Dermis microvascular lymphatic vessel endothelial cell (primary cell): ENCODE measurements around the gene MRO. TPM values are rescaled to one million over a fixed set of nuclear protein-coding genes. Genes with fewer than 3 reads are reported as not detected.
"Not testable (repeated sequence)": the region's sequence is repeated elsewhere in the genome, so short reads cannot be mapped to it uniquely, and the experiment has no call there.

Source experiments
- DNase-seq, 2 donors: peaks; one replicate each; pipeline versions ENCODE4 v3.0.0 to v3.0.0-alpha.2; 2010; ENCODE audit warnings: low read depth in 2 of 2
- total RNA-seq: library from RNA; depleted of rRNA; stranded (reverse); fragments of >200 nt; gene quantifications from 2 replicates; pipeline ENCODE4 v1.2.1, GENCODE V29; 2014

The MRO gene
- total RNA-seq, 1 donor from 2014 or later: not detected

DNA sequence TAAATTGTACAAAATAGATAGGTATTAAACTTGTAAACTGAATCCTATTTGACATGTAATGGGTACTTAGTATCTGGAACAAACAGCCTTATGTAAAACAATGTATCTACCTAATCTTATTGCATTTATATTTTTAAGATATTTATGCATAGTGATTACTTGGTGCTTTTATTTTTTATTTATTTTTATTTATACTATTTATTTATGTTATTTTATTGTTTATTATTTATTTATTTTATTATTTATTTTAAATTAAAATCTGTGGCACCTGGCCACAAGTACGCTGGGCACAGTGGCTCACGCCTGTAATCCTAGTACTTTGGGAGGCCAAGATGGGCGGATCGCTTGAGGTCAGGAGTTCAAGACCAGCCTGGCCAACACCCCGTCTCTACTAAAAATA is 26.9 kb downstream of the MRO start:
- no peak for DNase-seq

- DNase-seq: no peak
Measured at GRCh38 chr18:50791599-50792438, 28.0 kb downstream of the MRO start.

DNA sequence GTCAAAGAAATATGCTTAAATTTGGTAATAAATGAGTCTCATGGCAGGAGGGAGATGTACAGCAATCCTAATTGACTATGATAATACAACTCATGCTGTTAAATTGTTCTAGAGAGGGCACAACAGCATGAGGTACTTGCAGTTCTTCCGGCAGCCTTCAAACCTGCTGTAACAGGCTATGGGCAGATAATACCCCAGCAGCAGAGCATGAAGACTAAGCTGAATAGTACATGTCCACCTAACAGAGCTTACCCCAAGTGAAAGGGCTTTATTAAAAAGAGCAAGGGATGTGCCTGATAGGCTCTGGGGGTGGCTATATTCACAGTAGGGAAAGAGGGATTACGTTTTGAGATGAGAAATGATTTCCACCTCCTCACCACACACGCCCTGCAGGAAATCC is 28.9 kb downstream of the MRO start:
- no peak for DNase-seq

DNA sequence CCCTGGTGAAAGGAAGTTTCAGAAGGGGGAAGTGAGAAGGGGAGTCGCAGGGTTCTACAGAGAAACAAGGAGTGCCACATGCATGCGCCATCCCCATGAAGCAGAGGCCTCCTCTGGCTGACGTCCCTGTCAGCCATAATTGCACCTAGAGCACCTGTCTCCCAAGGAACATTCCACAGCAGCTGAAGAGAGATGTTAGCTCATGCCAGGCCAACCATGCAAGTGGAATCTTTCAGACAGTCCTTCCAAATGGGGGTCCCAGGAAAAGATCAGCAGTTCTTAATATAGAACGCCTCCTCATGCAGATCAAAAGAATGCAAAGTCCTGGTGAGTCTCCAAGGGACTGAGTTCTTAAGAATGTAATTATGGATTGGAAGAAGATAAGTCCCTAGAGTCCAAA is 29.6 kb downstream of the MRO start:
- DNase-seq: no peak

DNA sequence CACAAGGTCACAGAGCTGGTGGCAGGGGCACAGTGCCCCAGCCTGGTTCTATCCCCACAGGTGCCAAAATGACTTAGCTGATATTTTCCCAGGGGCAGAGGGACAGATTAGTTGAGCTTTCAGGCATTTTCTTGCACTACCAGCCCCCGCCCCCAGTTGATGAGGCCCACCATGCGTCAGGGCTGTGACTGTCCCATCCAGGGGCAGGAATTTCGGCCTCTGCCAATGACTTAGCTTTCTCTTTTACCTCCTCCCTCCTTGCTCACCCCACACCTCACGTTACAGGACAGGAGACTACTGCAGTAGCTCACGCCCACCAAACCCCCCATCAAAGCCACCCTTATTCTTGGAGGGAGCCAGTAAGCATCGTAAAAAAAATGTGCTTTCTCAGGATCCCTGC is 31.5 kb downstream of the MRO start:
- no peak for DNase-seq

- no peak for DNase-seq
Measured at GRCh38 chr18:50786864-50787263, 33.0 kb downstream of the MRO start.

DNA sequence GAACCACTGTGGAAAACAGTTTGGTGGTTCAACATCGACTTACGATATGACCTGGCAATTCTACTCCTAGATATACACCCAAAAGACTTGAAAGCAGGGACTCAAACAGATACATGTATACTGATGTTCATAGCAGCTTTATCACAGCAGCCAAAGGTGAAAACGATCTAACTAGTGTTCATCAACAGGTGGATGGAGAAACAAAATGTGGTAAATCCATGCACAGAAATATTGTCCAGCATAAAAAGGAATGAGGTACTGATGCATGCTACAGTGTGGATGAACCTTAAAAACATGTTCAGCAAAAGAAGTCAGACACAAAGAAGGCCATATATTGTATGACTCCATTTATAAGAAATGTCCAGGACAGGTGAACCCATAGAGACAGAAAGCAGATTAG is 36.3 kb downstream of the MRO start:
- DNase-seq: no peak

- not testable (repeated sequence) for DNase-seq
Measured at GRCh38 chr18:50779021-50779420, 40.8 kb downstream of the MRO start.

GRCh38 chr18:50776383-50776782 is 43.4 kb downstream of the MRO start:
- no peak for DNase-seq

- DNase-seq: no peak
Measured at GRCh38 chr18:50775726-50776125, 44.1 kb downstream of the MRO start.

DNA sequence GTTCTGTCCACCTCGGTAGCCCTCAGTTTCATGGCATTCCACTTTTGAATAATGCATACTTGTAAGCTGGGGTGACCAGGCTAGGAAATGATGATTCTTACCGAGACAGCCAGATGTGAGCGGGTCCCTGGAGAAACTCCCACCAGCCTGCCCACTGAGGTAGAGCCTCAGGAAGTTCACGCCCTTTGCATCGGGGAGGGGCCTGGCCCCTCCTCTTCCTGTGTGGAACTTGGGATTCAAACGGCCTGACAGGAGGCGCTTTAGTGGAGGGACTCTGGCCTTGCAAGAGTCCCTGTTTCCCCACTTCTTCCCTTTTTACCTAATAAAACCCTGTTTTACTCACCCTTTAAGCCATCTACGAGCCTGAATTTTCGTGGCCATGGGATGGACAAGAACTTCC is 44.6 kb downstream of the MRO start:
- DNase-seq: no peak

DNA sequence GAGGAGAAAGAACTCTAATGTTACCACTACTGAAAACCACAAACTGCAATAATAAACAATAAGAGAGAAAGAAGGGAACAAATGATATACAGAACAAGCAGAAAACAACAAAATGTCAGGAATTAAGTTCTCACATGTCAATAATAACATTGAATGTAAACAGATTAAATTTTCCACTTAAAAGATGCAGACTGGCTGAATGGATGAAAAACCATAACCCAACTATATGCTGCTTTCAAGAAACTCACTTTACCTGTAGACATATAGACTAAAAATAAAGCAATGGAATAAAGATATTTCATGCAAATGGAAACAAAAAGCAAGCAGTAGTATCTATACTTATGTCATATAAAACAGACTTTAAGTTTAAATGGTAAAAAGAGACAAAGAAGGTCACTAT is 50.4 kb downstream of the MRO start:
- DNase-seq: no peak

GRCh38 chr18:50757358-50757757 is 62.5 kb downstream of the MRO start:
- no peak for DNase-seq

- DNase-seq: no peak
Measured at GRCh38 chr18:50754297-50754696, 65.5 kb downstream of the MRO start.

DNA sequence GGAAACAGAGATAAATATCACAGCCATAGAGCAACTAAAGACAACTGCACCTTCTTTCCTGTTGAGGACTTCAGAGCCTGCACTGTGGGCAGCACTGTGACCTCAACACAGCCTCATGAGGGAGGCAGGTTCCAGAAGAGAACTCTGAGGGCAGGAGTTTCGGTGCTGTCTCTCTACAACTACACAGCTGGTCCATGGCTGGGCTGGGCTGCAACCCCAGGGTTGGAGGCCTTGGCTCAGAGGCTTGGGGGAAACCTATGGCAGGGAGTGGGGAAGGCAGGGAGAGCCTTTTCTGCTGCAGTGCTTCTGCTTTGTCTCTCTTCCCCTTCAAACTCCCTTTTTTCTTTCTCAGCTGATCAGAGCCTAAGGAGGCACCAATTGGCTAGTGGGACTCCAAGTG is 66.5 kb downstream of the MRO start:
- no peak for DNase-seq

DNA sequence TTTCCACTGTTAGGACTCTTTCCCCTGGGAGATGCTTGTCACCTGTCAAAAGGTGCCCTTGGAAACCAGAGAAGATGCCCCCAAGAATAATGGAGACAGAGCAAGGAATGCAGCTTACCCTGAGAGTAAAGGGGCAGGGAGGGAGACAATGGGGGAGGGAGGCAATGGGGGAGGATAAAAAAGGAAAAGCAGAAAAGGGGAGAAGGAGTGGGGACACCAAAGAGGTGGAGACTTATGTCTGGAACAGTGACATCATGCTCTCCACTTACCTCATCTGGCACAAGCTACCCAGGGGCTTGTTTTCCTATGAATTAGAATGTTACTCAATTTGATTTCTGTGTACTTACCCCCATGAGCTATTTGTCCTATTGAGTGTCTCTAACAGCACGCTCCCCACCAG is 67.9 kb downstream of the MRO start:
- DNase-seq: no peak

DNA sequence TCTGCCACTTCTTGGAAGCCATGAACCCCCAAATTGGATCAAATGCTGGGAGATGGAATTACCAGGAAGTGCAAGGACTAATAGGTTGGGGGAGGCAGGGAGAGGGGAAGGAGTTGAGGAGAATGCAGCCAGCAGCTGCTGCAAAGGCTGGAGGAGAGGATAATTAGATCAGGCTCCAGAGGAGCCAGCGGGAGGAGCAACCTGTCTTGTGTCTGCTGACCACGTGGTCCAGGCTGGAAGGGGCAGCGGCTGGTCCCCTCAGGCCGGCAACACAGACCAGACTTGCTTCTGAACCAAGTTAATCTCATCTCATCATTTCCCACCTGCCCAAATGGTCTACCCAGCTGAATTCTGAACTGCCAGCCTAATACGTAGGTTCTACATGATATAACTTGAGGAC is 68.3 kb downstream of the MRO start:
- no peak for DNase-seq

GRCh38 chr18:50750546-50750945 is 69.3 kb downstream of the MRO start:
- no peak for DNase-seq

DNA sequence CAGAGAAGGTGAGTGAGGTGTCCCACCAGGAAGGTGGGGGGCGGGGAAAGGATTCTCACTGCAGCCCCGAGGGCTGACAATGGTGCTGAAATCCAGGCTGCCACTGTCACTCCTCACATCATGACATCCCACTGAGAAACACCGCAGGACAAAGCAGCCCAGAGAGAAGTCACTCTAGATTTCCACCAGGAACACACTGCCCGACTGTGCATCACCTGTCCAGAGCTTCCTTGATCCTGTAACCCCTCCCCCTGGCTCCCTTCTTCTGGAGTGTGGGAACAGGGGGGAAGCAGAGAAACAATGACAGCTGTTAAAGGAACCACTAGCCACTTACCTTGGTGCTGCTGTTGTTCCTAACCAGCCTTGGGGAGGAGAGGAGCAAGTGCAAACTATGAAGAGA is 69.9 kb downstream of the MRO start:
- DNase-seq: no peak

- DNase-seq: no peak
Measured at GRCh38 chr18:50749421-50749820, 70.4 kb downstream of the MRO start.

- no peak for DNase-seq
Measured at GRCh38 chr18:50748243-50749229, 71.3 kb downstream of the MRO start.

DNA sequence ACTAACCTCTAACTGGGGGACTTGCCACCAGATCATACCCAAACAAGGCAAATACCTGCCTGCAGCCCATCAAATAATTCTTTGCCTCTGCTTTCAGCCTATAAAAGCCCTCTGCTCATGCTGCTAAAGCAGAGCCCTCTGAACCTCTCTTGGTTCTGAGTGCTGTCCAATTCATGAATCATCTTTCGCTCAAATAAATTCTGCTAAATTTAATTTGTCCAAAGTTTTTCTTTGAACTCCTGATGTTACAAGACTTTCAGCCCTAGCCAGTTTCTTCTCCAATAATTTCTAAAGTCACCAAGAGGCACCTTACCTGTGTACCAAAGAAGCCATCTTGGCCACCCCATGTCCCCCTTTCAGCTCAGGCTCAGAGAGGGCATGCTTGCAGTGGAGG is 72.0 kb downstream of the MRO start:
- no peak for DNase-seq

DNA sequence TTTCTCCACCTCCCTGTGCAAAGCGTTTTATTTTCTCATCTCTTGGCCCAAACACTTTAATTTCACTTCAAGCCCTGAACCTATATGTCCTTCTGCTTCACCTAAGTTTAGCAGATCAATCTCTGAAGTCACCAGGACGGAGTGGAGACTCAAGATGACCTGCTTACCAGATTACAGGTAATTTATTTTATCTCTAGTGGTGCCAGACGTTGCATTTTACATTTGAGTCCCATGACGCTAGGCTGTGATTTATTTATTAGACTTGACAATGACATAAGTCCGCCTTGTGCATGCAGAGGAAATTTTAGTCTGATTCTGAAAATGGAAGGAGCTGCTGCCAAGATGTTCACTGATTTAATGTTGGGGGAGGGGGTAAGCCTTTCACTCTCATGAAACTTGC is 73.9 kb downstream of the MRO start:
- DNase-seq: no peak
